Measurements from ENCODE around the gene YJU2. TPM values are rescaled to one million over a fixed set of nuclear protein-coding genes. Genes with fewer than 3 reads are reported as not detected.

YJU2 gene
- total and polyA plus RNA-seq, 11 donors = 7.6 to 26.7 (median 12.7) TPM

GRCh38 chr19:4313847-4314490 is 67.1 kb downstream of the YJU2 start:
- no peak for ATAC-seq
- peak overlapping the region in 1 of 12 donors; percentile 3 for H3K4me3 ChIP-seq

GRCh38 chr19:4316956-4317355 is 70.1 kb downstream of the YJU2 start:
- 84 to 93% (median 88%) methylated on average over 9 of the region's 9 CpGs for WGBS, 4 donors
- intact Hi-C loops (cut with DNase I) = no loop called here
- Histone ChIP-seq H3K4me3 (no peak overlapping the region), H3K27me3 (peaks cover 0 to 6% (median 0%) of the 10 kb centered on the region in 9 donors), H3K9me3 (peaks cover 0 to 16% (median 0%) of the 10 kb centered on the region in 12 donors), H3K27ac (no peak overlapping the region), H3K36me3 (no peaks in the 10 kb centered on the region), H3K4me1 (peaks cover 0 to 14% (median 0%) of the 10 kb centered on the region in 12 donors)
- ATAC-seq = no peak
- no peak for DNase-seq
- no peak for TF ChIP-seq CTCF (IDR thresholded peaks at IDR 0.05)

More at GRCh38 chr19:4313847-4314490, 67.1 kb downstream of the YJU2 start:
- no peaks in the 10 kb centered on the region for H3K36me3 ChIP-seq
- H3K4me1 ChIP-seq = peaks cover 0 to 14% (median 0%) of the 10 kb centered on the region in 12 donors
- intact Hi-C loops (cut with DNase I) = no loop called here
- peaks cover 0 to 1% (median 0%) of the 10 kb centered on the region in 12 donors for H3K9me3 ChIP-seq
- peaks cover 0 to 6% (median 0%) of the 10 kb centered on the region in 9 donors for H3K27me3 ChIP-seq
- WGBS, 4 donors = 42 to 58% (median 44%) methylated on average over 12 of the region's 12 CpGs
- DNase-seq = no peak
- no peak for TF ChIP-seq CTCF (IDR thresholded peaks at IDR 0.05)
- H3K27ac ChIP-seq = peak overlapping the region in 1 of 12 donors; percentile 73

GRCh38 chr19:4318460-4318859 is 71.6 kb downstream of the YJU2 start:
- TF ChIP-seq POLR2A (IDR thresholded peaks at IDR 0.05) = no peak
- TF ChIP-seq CTCF (IDR thresholded peaks at IDR 0.05) = no peak
- WGBS, 4 donors = 94 to 96% (median 94%) methylated on average over 7 of the region's 7 CpGs
- H3K4me3 ChIP-seq = no peak overlapping the region
- intact Hi-C loops (cut with DNase I) = no loop called here
- no peaks in the 10 kb centered on the region for H3K36me3 ChIP-seq
- H3K27me3 ChIP-seq = peaks cover 0 to 6% (median 0%) of the 10 kb centered on the region in 9 donors
- H3K9me3 ChIP-seq = peaks cover 0 to 16% (median 0%) of the 10 kb centered on the region in 12 donors
- DNase-seq (no peak), ATAC-seq (no peak)
- no peak overlapping the region for H3K27ac ChIP-seq
- peaks cover 0 to 14% (median 0%) of the 10 kb centered on the region in 12 donors for H3K4me1 ChIP-seq

Other genes with a start within 250 kb of the YJU2 start
- gene PIAS4, start 239.3 kb upstream of the YJU2 start, total RNA-seq = 10 to 100 TPM; 12.5 to 19.1 (median 15.3) TPM
- 10 to 100 TPM; 12.3 to 15.4 TPM for gene PIAS4, start 239.3 kb upstream of the YJU2 start, polyA plus RNA-seq
- gene ZBTB7A, start 180.2 kb upstream of the YJU2 start, total RNA-seq = 10 to 100 TPM; 22.8 to 65.0 (median 29.3) TPM
- gene ZBTB7A, start 180.2 kb upstream of the YJU2 start, polyA plus RNA-seq = 10 to 100 TPM; 14.6 to 14.7 TPM
- 100 to 1,000 TPM in 7 of 9 donors, 10 to 100 TPM in 2; 95.3 to 154 (median 108) TPM for gene MAP2K2, start 123.0 kb upstream of the YJU2 start, total RNA-seq
- gene MAP2K2, start 123.0 kb upstream of the YJU2 start, polyA plus RNA-seq = 100 to 1,000 TPM; 131 to 204 TPM
- not detected for gene CREB3L3, start 93.4 kb upstream of the YJU2 start, total RNA-seq
- gene CREB3L3, start 93.4 kb upstream of the YJU2 start, polyA plus RNA-seq = not detected
- gene SIRT6, start 64.5 kb upstream of the YJU2 start, total RNA-seq = 10 to 100 TPM; 10.2 to 16.7 (median 12.7) TPM
- gene SIRT6, start 64.5 kb upstream of the YJU2 start, polyA plus RNA-seq = 10 to 100 TPM; 15.6 to 29.0 TPM
- 1 to 10 TPM in 2 of 9 donors, under 1 TPM in 4, not detected in 3; 0.23 to 1.4 (median 0.51) TPM for gene ANKRD24, start 64.4 kb upstream of the YJU2 start, total RNA-seq
- gene ANKRD24, start 64.4 kb upstream of the YJU2 start, polyA plus RNA-seq = under 1 TPM; 0.12 to 0.30 TPM
- 1 to 10 TPM in 4 of 9 donors, under 1 TPM in 5; 0.27 to 5.6 (median 0.54) TPM for gene EBI3, start 17.6 kb upstream of the YJU2 start, total RNA-seq
- gene EBI3, start 17.6 kb upstream of the YJU2 start, polyA plus RNA-seq = 1 to 10 TPM in 1 of 2 donors, under 1 TPM in 1; 0.88 to 1.4 TPM
- under 1 TPM in 1 of 9 donors, not detected in 8; 0.52 TPM for gene SHD, start 32.2 kb downstream of the YJU2 start, total RNA-seq
- gene SHD, start 32.2 kb downstream of the YJU2 start, polyA plus RNA-seq = not detected
- gene TMIGD2, start 55.3 kb downstream of the YJU2 start, total RNA-seq = under 1 TPM in 3 of 9 donors, not detected in 6; 0.20 to 0.67 (median 0.30) TPM
- gene TMIGD2, start 55.3 kb downstream of the YJU2 start, polyA plus RNA-seq = under 1 TPM in 1 of 2 donors, not detected in 1; 0.06 TPM
- gene FSD1, start 57.5 kb downstream of the YJU2 start, total RNA-seq = 1 to 10 TPM in 1 of 9 donors, not detected in 8; 1.2 TPM
- gene FSD1, start 57.5 kb downstream of the YJU2 start, polyA plus RNA-seq = under 1 TPM in 1 of 2 donors, not detected in 1; 0.04 TPM
- 10 to 100 TPM in 1 of 9 donors, 1 to 10 TPM in 6, under 1 TPM in 2; 0.67 to 14.2 (median 2.1) TPM for gene STAP2, start 91.7 kb downstream of the YJU2 start, total RNA-seq
- gene STAP2, start 91.7 kb downstream of the YJU2 start, polyA plus RNA-seq = 1 to 10 TPM; 1.1 to 1.9 TPM
- gene MPND, start 96.5 kb downstream of the YJU2 start, total RNA-seq = 10 to 100 TPM in 7 of 9 donors, 1 to 10 TPM in 2; 8.2 to 23.7 (median 19.0) TPM
- 10 to 100 TPM; 14.4 to 21.9 TPM for gene MPND, start 96.5 kb downstream of the YJU2 start, polyA plus RNA-seq
- gene SH3GL1, start 153.5 kb downstream of the YJU2 start, total RNA-seq = 10 to 100 TPM; 14.4 to 43.6 (median 22.2) TPM
- gene SH3GL1, start 153.5 kb downstream of the YJU2 start, polyA plus RNA-seq = 10 to 100 TPM; 17.3 to 43.3 TPM
- 10 to 100 TPM in 1 of 9 donors, 1 to 10 TPM in 8; 3.0 to 10.7 (median 5.5) TPM for gene CHAF1A, start 155.6 kb downstream of the YJU2 start, total RNA-seq
- 1 to 10 TPM; 2.9 to 5.6 TPM for gene CHAF1A, start 155.6 kb downstream of the YJU2 start, polyA plus RNA-seq
- 100 to 1,000 TPM in 6 of 9 donors, 10 to 100 TPM in 3; 75.1 to 128 (median 109) TPM for gene UBXN6, start 210.7 kb downstream of the YJU2 start, total RNA-seq
- 100 to 1,000 TPM; 127 to 137 TPM for gene UBXN6, start 210.7 kb downstream of the YJU2 start, polyA plus RNA-seq
- 100 to 1,000 TPM in 1 of 9 donors, 10 to 100 TPM in 8; 20.8 to 235 (median 29.9) TPM for gene HDGFL2, start 225.2 kb downstream of the YJU2 start, total RNA-seq
- 10 to 100 TPM; 30.7 to 38.9 TPM for gene HDGFL2, start 225.2 kb downstream of the YJU2 start, polyA plus RNA-seq